Activated gamma-delta T cell treated with anti-CD3 and anti-CD28 coated beads, Interleukin-2, amount 50 U/mL, for 16 hours (primary cell): ENCODE results near the gene BRIP1.
"Not testable (repeated sequence)": the region's sequence is repeated elsewhere in the genome, so short reads cannot be mapped to it uniquely, and the experiment has no call there.

Source experiments
- DNase-seq: peaks from one replicate; pipeline ENCODE4 v3.0.0-alpha.2; 2020; ENCODE audit warnings: low read depth

Gene BRIP1

DNA sequence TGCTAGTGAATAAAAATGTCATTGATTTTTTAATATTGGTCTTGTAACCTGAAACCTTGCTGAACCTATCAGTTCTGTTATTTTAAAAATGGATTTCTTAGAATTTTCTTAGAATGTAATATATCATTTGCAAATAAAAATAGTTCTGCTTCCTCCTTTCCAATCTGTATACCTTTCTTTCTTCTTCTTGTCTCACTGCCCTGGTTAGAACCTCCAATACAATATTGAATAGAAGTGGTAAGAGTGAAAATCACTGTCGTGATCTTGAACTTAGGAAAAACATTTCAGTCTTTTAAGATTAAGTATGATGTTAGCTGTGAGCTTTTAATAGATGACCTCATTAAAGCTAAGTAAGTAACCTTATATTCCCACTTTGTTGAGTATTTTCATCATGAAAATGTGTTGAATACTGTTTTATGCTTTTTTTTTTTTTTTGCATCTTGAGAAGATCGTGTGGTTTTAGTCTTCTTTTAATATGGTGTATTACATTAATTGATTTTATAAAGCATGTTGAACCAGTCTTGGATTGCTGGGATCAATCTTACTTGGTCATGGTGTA lies 167.5 kb downstream of the BRIP1 start:
- no peak for DNase-seq

- no peak for DNase-seq
Observed at GRCh38 chr17:61694095-61694494, 169.2 kb downstream of the BRIP1 start.

DNA sequence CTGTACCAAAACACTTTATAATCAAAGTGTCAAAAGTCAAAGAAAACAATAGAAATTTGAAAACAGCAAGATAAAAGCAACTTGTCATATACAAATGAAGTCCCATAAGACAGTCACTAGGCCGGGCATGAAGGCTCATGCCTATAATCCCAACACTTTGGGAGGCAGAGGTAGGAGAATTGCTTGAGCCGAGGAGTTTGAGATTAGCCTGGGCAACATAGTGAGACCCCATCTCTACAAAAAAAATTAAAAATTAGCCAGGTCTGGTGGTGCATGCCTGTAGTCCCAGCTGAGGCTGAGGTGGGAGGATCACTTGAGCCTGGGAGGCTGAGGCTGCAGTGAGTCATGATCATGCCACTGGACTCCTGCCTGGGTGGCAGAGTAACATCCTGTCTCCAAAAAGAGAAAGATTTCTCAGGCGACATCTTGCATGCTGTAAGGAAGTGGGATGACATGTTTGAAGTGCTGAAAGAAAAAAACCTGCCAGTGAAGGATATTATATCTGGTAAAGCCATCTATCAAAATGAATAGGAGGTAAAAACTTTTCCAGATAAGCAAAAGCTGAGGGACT lies 173.6 kb downstream of the BRIP1 start:
- DNase-seq, result no peak

- no peak for DNase-seq
Observed at GRCh38 chr17:61687769-61688168, 175.6 kb downstream of the BRIP1 start.

GRCh38 chr17:61686113-61686512 lies 177.2 kb downstream of the BRIP1 start:
- DNase-seq, result no peak

DNA sequence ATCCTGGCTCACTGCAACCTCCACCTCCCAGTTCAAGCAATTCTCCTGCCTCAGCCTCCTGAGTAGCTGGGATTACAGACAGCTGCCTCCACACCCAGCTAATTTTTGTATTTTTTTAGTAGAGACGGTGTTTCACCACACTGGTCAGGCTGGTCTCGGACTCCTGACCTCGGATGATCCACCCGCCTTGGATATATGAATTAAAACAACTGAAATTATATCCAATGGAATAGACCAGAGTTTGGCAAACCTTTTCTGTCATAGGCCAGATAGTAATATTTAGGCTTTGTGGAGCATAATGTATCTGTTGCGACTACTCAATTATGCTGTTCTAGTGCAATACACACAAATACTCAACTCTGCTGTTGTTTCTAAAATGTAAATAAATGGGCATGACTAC lies 178.5 kb downstream of the BRIP1 start:
- no peak for DNase-seq

- no peak for DNase-seq
Observed at GRCh38 chr17:61684172-61684571, 179.2 kb downstream of the BRIP1 start.

GRCh38 chr17:61683466-61683865 lies 179.9 kb downstream of the BRIP1 start:
- DNase-seq, result no peak

GRCh38 chr17:61680921-61681320 lies 182.4 kb downstream of the BRIP1 start:
- no peak for DNase-seq

GRCh38 chr17:61678339-61678738 lies 185.0 kb downstream of the BRIP1 start:
- DNase-seq, result no peak

- DNase-seq, result not testable (repeated sequence)
Observed at GRCh38 chr17:61677150-61677811, 186.0 kb downstream of the BRIP1 start.

DNA sequence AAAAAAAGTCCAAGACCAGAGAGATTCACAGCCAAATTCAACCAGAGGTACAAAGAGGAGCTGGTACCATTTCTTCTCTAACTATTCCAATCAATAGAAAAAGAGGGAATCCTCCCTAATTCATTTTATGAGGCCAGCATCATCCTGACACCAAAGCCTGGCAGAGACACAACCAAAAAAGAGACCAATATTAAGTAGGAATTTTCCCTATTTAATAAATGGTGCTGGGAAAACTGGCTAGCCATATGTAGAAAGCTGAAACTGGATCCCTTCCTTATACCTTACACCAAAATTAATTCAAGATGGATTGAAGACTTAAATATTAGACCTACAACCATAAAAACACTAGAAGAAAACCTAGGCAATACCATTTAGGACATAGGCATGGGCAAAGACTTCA lies 186.8 kb downstream of the BRIP1 start:
- DNase-seq, result not testable (repeated sequence)

- DNase-seq, result not testable (repeated sequence)
Observed at GRCh38 chr17:61674609-61675008, 188.7 kb downstream of the BRIP1 start.

DNA sequence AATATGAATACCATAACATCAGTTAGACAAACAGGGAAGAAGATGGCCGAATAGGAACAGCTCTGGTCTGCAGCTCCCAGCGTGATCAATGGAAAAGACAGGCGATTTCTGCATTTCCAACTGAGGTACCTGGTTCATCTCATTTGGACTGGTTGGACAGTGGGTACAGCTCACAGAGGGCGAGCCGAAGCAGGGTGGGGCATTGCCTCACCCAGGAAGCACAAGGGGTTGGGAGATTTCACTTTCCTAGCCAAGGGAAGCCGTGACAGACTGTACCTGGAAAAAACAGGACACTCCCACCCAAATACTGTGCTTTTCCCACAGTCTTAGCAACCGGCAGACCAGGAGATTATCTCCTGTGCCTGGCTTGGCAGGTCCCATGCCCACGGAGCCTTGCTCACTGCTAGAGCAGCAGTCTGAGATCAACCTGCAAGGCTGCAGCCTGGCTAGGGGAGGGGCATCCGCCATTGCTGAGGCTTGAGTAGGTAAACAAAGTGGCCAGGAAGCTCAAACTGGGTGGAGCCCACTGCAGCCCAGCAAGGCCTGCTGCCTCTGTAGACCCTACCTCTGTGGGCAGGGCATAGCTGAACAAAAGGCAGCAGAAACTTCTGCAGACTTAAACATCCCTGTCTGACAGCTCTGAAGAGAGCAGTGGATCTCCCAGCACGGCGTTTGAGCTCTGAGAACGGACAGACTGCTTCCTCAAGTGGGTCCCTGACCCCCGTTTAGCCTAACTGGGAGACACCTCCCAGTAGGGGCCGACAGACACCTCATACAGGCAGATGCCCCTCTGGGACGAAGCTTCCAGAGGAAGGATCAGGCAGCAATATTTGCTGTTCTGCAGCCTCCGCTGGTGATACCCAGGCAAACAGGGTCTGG lies 190.1 kb downstream of the BRIP1 start:
- DNase-seq, result not testable (repeated sequence)

GRCh38 chr17:61672140-61672539 lies 191.2 kb downstream of the BRIP1 start:
- no peak for DNase-seq

GRCh38 chr17:61670691-61671090 lies 192.6 kb downstream of the BRIP1 start:
- DNase-seq, result no peak

DNA sequence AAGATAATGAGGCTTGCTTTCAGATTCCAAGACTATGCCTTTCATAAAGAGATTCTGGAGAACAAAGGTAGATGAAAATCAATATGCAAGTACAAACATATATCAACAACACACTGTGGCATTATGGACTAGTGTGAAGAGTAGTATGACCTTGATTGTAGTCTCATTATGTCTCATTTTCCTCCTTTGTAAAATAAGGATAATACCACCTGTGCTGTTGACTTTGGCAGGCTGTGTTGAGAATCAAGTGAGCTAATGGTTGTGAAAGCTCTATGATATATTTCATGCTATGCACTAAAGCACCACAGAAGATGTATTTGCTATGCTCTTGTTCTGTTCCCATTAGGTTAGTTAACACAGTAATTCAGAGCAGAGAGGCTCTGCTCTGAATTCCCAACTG lies 193.8 kb downstream of the BRIP1 start:
- DNase-seq, result no peak

- no peak for DNase-seq
Observed at GRCh38 chr17:61668486-61668885, 194.8 kb downstream of the BRIP1 start.

DNA sequence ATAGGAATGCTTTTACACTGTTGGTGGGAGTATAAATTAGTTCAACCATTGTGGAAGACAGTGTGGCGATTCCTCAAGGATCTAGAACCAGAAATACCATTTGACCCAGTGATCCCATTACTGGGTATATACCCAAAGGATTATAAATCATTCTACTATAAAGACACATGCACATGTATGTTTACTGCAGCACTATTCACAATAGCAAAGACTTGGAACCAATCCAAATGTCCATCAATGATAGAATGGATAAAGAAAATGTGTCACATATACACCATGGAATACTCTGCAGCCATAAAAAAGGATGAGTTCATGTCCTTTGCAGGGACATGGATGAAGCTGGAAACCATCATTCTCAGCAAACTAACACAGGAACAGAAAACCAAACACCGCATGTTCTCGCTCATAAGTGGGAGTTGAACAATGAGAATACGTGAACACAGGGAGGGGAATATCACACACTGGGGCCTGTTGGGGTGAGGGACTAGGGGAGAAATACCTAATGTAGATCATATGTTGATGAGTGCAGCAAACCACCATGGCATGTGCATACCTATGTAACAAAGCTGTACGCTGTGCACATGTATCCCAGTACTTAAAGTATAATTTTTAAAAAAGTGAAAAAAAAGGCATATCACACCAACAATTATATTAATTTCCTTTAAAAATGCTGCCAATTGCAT lies 196.8 kb downstream of the BRIP1 start:
- DNase-seq, result not testable (repeated sequence)

DNA sequence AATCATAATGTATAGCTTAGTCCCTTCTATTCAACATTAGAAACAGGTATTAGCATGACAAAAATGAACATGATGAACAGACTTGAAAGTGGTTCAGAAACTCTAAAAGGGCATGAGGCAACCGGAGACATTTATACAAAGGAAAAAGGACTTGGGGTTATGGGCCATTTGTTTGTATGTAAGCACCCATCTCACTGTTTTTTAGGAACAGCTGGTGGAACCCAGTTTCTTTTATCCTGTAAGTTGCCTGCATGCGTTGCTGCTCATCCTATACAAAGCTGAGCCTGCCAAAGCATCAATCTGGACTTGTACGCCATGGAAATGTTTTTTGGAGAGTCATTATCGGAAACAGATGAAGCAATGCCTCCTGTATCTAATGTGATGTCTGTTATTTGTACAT lies 200.0 kb downstream of the BRIP1 start:
- no peak for DNase-seq

GRCh38 chr17:61662741-61663140 lies 200.6 kb downstream of the BRIP1 start:
- no peak for DNase-seq

DNA sequence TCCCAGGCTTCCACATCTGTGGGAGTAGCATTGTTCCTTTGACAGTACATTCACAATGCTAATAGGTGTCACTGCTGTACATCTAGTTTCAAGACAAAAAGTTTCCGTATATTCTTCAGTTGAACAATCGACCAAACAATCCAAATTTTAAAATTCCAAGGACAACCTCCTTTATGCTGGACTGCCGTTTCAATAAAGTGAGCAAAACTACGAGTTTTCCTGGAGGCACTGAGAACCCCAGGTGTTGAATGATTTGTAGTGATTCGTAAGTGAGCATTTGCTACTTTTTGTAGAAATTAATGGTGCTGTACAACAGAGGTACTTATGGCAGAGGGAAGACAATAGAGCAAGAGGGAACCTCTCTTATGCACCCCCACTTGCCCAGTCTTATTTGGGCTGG lies 201.1 kb downstream of the BRIP1 start:
- no peak for DNase-seq
